Cardiac muscle cell (in vitro differentiated cells and primary cell): ENCODE results near the gene COPZ1. TPM values are rescaled to one million over a fixed set of nuclear protein-coding genes. Genes with fewer than 3 reads are reported as not detected.

Experiments used
- DNase-seq, 2 donors: peaks; one replicate each; pipeline versions ENCODE4 v3.0.0 to v3.0.0-alpha.2; 2010 to 2017; ENCODE audit warnings: low read depth in 1 of 2, low spot score in 1 of 2
- H3K27ac ChIP-seq: fragments of 200-600 bp; sonication (generic); 2 replicates; pipeline ENCODE4 v1.5.1; 2016
- H3K27me3 ChIP-seq: fragments of 200-600 bp; sonication (generic); 2 replicates; pipeline ENCODE4 v1.6.0; 2016; ENCODE audit warnings: control low read depth
- H3K36me3 ChIP-seq: fragments of 200-600 bp; sonication (generic); 2 replicates; pipeline ENCODE4 v1.5.1; 2016; ENCODE audit warnings: control low read depth
- H3K4me1 ChIP-seq: fragments of 200-600 bp; sonication (generic); 2 replicates; pipeline ENCODE4 v1.8.1; 2017; ENCODE audit warnings: low read depth, mild to moderate bottlenecking, mixed run types
- H3K4me3 ChIP-seq: fragments of 200-600 bp; sonication (generic); 2 replicates; pipeline ENCODE4 v1.5.1; 2016; ENCODE audit warnings: mild to moderate bottlenecking
- H3K9me3 ChIP-seq: fragments of 200-600 bp; sonication (generic); 2 replicates; pipeline ENCODE4 v1.5.1; 2017; ENCODE audit warnings: low read depth, mild to moderate bottlenecking, control low read depth
- polyA plus RNA-seq: library from polyadenylated mRNA; unstranded; fragments of >200 nt; fragmentation: Nextera tagmentation; extraction: Ambion mirVana; gene quantifications from 2 replicates; pipeline ENCODE4 v1.2.1, GENCODE V29; 2016
- total RNA-seq: library from RNA; depleted of rRNA; stranded (reverse); fragments of >200 nt; gene quantifications from 2 replicates; pipeline ENCODE4 v1.2.3, GENCODE V29; 2016
- TF ChIP-seq, protein P1 (sequence below): IDR thresholded peaks from 2 replicates; pipeline ENCODE4 v1.5.1; 2012; ENCODE audit warnings: low read depth, mild to moderate bottlenecking, low read length

Gene COPZ1
- total and polyA plus RNA-seq, 2 experiments from 2014 or later = 152 to 213 TPM

DNA sequence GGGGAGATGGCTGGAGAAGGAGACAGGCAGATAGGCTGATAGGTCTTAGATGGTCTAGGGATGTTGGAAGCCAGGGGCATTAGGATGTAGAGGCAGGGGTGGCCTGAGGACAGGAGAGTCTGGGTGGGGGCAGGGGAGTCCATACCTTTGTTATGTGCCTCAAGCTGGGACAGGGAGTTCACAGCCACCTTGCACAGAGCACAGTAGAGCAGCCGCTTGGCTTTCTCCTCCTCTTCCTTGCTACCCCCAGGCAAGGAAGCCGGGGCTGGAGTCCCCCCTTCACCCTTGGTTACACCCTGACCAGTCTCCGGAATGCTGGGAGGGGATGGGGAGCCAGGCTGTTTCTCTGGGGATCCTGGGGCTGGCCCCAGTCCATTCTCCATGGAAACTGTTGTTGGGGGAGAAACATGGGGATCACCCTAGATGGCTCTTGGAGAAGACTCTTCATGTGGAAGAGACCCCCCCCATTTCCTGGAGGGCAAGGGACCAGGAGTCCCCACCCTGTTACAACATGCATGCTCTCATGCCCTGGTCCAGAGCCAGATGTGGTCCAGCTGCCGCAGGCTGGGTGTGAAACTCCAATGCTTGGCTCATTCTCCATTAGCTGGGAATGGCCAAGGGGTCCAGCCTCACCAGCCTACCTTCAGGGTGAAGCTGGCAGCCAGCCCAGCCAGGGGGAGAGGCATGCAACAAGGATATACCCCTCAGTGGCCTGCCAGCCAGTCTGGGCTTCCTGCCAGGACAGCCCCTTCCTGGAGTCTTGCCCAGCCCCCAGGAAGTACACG, 46.6 kb downstream of the COPZ1 start:
- DNase-seq = peak in 1 of 2 donors; percentile 67

DNA sequence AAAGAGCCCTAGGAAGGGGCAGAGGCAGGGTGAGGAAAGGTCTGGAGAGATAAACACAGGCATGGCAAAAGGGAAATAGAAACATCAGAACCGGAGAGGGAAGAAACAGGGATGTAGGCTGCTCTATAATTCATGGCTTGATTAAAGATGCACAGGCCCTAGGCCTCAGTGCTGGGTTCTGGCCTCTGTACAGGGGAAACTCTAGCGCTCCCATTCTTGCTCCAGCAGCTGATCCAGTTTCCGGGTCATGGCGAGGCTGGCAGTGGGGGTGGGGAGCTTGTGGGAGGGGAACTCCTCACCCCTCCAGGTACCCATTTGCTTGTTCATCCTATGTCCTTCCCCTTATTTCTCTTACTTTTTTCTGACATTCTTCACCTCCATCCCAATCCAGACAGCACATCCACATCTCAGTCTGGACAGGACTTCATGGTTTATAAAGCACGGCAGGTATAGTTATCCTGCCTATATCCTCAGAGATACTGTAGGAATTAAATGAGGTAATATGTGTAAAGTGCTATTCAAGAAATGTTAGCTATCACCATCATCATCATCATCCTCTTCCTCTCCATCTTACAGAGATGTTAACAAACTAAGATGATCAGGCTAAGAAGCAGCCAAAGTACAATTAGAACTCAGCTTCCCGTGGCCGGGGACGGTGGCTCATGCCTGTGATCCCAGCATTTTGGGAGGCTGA, 47.3 kb downstream of the COPZ1 start:
- TF ChIP-seq, protein P1, sequence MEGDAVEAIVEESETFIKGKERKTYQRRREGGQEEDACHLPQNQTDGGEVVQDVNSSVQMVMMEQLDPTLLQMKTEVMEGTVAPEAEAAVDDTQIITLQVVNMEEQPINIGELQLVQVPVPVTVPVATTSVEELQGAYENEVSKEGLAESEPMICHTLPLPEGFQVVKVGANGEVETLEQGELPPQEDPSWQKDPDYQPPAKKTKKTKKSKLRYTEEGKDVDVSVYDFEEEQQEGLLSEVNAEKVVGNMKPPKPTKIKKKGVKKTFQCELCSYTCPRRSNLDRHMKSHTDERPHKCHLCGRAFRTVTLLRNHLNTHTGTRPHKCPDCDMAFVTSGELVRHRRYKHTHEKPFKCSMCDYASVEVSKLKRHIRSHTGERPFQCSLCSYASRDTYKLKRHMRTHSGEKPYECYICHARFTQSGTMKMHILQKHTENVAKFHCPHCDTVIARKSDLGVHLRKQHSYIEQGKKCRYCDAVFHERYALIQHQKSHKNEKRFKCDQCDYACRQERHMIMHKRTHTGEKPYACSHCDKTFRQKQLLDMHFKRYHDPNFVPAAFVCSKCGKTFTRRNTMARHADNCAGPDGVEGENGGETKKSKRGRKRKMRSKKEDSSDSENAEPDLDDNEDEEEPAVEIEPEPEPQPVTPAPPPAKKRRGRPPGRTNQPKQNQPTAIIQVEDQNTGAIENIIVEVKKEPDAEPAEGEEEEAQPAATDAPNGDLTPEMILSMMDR = no peak
- no peaks in the 10 kb centered on the region for H3K27me3 ChIP-seq
- H3K4me1 ChIP-seq = peaks cover 32% of the 10 kb centered on the region
- DNase-seq = peak in 1 of 2 donors; percentile 35
- peak overlapping the region; percentile 44 for H3K27ac ChIP-seq
- H3K36me3 ChIP-seq = no peaks in the 10 kb centered on the region
- H3K4me3 ChIP-seq = no peak overlapping the region
- no peaks in the 10 kb centered on the region for H3K9me3 ChIP-seq

More for the DNA sequence above, 46.6 kb downstream of the COPZ1 start:
- no peaks in the 10 kb centered on the region for H3K36me3 ChIP-seq
- H3K9me3 ChIP-seq = no peaks in the 10 kb centered on the region
- TF ChIP-seq, protein P1 = no peak
- H3K4me1 ChIP-seq = peaks cover 24% of the 10 kb centered on the region
- H3K27ac ChIP-seq = peak overlapping the region; percentile 44
- H3K4me3 ChIP-seq = no peak overlapping the region
- H3K27me3 ChIP-seq = no peaks in the 10 kb centered on the region

DNA sequence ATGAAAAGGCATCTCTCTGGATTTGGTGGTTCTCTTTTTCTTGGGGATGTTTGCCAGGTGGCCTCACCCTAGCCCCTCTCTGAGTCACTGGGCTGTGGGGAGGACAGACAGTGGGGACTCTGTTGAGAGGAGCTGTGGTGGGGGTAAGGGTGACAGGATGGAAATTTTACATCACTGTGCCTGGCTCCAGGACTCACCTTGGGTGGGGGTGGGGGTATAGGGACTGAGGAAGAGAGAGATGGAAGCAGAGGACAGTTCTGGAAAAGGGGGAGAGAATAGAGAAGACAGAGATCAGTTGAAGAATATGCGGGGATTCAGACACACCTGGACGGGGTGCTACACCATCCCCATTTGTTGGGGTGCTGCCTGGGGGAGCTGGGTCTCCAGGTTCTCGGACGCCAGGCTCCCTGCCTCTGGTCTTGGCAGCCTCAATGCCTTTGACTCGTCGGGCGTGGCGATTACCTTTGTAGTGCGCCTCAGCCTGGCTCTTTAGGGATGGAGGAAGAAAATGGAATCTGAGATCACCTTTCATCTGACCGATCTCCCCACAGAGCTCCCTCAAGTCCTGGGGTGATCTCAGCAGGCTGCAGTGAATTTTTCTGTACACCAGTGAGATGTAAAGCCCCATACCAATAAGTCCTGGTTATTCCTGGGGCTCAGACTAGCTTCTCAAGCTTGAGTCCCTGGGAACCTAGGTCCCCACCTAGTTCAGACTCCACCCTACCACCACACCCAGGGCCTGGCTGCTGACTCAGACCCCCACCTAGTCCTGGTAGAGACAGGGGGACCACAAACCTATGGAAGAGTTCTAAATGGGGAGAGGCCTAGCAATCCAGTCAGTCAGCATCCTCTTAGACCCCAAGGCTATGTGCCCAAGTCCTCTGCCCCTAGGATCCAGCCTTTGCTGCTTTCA, 49.0 kb downstream of the COPZ1 start:
- Histone ChIP-seq H3K4me3 (no peak overlapping the region), H3K27me3 (no peaks in the 10 kb centered on the region), H3K9me3 (no peaks in the 10 kb centered on the region), H3K4me1 (peaks cover 44% of the 10 kb centered on the region), H3K36me3 (no peaks in the 10 kb centered on the region), H3K27ac (peak overlapping the region; percentile 84)
- TF ChIP-seq, protein P1 = no peak
- no peak for DNase-seq

DNA sequence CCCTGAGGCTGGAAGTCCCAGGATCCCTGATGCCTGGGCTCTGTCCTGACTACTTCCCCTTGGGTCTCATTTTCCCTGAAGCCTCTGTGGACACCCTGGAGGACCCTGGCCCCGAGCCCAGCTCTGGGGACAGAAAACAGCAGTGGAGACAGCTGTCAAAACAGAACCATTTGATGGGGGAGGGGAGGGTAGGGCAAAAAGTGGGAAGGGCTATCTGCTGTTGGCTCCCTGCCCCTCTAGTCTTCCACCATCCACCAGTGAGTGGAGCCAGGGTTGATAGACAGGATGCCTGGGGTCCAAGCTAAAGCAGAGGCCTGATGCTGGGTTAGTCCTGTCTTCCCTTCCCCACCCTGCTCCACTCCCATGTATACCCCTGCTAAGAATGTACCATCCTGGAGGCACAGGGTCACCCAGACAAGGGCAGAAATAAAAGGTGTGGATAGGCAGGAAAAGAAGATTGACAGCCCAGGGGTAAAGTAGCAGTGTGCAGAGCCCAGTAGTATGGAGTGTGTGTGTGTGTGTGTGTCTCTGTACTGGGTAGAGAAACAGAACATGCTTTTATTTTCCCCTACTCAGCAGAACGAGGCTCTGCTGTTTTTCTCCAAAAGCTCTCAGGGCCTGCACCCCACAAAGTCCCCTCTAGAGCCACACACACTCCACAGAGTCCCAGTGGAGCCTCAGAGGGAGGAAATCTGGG, 49.8 kb downstream of the COPZ1 start:
- no peak for DNase-seq
- TF ChIP-seq, protein P1 = no peak
- H3K9me3 ChIP-seq = no peaks in the 10 kb centered on the region
- H3K36me3 ChIP-seq = no peaks in the 10 kb centered on the region
- H3K4me3 ChIP-seq = no peak overlapping the region
- H3K27ac ChIP-seq = peak overlapping the region; percentile 84
- H3K27me3 ChIP-seq = no peaks in the 10 kb centered on the region
- peaks cover 48% of the 10 kb centered on the region for H3K4me1 ChIP-seq

DNA sequence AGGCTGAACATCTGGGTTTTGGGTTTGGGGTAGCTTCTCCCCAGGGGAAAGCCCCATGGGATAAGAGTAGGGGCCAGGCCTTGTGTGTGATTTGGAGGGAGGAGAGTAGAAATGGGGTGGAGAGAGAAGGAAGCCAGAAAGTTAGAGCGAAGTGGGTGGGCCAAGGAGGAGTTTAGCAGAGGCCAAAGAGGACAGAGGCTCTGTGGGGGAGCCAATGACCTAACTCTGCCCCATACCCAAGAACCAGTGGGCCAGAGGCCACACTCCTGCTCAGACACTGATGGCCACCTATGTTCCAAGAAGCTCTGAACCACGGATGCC, 50.3 kb downstream of the COPZ1 start:
- Histone ChIP-seq H3K27ac (peak overlapping the region; percentile 84), H3K4me1 (peaks cover 48% of the 10 kb centered on the region), H3K9me3 (no peaks in the 10 kb centered on the region), H3K36me3 (no peaks in the 10 kb centered on the region), H3K27me3 (no peaks in the 10 kb centered on the region), H3K4me3 (no peak overlapping the region)
- TF ChIP-seq, protein P1 = no peak
- no peak for DNase-seq
